ENCODE data around the gene NEGR1.
"Not testable (repeated sequence)": the region's sequence is repeated elsewhere in the genome, so short reads cannot be mapped to it uniquely, and the experiment has no call there.

NEGR1 gene

DNA sequence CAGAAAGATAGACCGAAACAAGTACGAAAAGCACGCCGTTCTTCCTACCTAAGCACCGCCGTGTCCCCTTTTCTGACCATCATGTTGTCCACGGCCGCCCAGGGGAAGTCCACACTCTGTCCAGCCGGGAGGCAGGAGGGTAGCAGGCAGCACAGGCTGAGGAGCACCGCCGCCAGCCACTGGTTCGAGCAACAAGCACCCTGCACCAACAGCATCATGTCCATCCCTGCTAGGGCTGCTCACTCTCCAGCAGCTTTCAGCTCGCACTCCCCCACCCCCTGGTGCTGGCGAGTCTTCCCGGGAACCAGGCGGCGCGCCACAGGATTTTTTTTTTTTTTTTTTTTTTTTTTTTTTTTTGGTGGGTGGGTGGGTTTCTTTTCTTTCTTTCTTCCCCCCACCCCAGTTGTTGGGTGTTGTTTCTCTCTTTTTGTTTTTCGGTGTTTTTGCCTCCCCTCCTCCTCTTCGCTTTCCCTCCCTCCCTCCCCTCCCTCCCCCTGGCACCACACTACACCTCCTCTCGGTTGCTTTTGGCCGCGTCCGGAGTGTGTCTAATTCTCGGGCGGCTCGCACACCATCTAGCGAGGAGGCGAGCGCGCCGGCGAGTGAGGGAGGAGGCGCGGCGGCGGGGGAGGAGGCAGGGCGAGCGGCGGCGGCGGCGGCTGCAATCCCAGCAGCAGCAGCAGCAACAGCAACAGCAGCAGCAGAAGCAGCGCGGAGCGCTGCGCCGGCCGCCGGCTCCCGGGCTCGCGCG lies at the start of gene NEGR1:
NEGR1 (minus strand) TSS at position 269 of the 751 bp plus-strand sequence.
- peak; percentile 94 for DNase-seq (ENCODE audit: low spot score)

DNA sequence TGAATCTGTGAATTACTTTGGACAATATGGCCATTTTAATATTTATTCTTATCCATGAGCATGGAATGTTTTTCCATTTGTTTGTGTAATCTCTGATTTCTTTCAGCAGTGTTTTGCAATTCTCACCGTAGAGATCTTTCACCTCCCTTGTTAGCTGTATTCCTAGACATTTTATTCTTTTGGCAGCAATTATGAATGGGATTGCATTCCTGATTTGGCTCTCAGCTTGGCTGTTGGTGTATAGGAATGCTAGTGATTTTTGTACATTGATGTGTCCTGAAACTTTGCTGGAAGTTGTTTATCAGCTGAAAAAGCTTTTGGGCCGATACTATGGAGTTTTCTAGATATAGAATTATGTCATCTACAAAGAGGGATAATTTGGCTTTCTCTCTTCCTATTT lies 44.2 kb upstream of the NEGR1 start:
- no peak for DNase-seq (ENCODE audit: low spot score)

DNA sequence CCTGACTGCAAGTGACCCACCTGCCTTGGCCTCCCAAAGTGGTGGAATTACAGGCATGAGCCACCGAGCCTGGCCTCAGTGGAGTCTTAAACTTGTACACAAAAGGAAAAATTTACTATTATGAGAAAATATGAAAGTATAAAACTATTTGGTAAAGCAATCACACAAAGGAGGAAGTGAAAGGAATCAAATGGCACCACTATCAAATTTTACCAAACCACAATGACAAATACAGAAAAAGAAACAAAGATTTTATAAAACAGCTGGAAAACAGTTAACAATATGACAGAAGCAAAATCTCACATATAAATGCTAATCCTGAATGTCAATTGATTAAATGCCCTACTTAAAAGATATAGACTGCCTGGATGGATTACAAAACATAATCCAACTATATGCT lies 42.1 kb upstream of the NEGR1 start:
- no peak for DNase-seq (ENCODE audit: low spot score)

DNA sequence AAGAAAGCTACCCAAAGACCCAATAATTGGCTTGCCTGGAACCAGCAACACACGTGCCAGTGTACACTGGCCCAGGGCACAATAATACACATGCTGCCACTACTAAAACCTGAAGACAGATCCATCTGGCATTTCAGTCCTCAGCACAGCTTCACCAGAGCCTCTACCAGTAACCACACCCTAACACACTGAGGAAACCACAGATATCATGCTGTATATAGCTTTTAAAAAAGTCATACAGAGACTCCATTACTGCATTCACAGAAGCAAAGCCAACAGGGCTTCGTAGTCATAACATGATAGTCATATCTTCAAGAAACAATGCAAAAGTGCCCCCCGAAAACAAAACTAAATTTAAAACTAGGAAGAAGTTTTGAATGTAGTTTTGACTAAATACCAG lies 40.6 kb upstream of the NEGR1 start:
- DNase-seq (ENCODE audit: low spot score) = no peak

DNA sequence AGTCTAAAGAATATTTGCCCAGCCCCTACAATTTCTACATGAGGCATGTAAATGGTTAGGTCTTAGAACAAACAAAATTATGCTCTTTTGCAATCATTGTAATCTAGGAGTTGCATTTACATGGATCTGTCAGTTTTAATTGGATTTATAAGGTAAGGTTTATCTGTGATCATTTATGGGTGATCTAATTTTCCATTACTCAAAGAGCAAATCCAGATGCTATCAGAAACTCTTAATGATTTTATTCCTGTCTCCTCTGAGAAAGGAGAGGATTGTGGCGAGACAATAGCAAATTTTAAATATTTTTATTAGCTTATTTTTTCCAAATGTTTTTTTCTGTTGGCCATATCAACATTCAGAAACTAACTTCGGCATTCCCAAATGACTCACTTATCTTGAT lies 14.2 kb upstream of the NEGR1 start:
- DNase-seq (ENCODE audit: low spot score) = no peak

DNA sequence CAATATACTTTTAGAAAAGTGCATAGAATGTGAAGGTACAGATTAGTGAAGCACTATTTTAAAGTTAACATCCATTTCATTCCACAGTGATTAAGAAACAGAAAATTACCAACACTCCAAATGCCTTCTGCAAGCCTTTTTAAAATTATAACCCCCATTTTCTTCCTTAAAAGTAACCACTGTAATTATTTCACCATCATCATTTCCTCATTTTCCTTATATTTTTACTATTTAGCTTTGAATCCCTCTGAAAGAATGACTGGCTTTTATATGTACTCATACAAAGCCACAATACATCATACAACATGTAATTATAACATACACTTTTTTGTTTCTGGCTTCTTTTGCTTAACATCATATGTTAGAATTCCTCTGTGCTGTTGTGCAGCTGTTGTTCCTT lies 6.5 kb upstream of the NEGR1 start:
- no peak for DNase-seq (ENCODE audit: low spot score)

DNA sequence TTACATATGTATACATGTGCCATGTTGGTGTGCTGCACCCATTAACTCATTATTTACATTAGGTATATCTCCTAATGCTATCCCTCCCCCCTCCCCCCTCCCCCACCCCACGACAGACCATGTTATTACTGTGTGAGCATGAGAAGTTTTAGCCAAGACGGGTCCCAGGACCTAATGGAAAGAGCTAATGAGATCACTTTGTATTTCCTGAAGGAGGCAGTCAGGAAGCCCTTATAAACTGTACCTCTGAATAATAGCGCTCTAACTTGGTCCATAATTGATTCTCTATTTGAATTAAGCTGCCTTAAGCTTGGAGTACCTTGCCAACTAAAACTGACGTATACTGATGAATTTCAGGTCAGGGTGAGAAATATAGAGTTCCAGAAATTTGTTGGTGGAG lies 4.1 kb upstream of the NEGR1 start:
- no peak for DNase-seq (ENCODE audit: low spot score)

DNA sequence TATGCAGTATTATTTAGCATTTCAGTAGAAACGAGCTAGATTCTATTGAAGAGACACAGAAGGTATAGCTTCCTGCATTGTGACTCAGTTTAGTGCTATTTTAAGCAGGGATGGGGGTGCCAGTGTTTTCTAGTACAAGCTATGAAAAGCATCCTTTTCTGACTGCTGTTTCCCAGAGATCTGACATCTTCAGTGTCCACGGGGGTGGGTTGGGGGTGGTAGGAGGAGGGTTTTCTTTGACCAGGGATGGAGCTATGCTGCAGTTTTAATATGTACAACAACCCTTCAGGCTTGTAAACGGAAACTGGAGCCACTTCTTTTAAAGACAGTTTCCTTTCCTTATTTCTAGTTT lies 2.7 kb upstream of the NEGR1 start:
- peak; percentile 56 for DNase-seq (ENCODE audit: low spot score)

DNA sequence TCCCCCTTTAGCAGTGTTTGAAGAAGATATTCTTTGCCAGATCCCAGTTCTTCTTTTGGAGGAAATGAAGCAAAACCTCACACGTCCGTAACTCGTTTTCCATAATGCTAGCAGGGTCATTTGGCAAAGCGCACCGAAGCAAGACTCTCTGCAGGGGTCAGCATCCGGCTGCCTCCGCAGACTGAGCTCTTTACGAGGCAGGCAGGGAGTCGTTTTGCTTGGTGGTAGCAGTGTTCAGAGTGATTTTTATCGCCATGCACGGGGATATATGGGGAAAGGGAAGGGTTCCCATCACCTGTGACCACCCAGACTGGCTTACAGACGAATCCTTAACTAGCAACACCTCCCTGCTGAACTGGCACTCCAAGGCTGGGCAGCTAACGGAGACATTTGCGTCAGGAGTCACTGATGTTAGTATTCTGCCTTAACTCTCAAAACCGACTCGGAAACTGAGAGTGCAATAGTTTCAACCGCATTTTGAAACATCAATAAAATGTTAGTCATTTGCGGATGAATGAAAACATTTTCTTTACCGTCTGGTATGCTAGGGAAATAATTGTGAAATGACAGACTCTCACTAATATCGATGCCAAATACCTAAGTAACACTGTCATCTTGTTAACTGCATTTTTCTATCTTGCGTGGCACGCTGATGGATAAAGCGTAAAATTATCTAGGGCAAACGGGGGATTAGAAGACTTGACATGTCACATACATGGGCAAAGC lies 2.2 kb upstream of the NEGR1 start:
- peak; percentile 80 for DNase-seq (ENCODE audit: low spot score)

DNA sequence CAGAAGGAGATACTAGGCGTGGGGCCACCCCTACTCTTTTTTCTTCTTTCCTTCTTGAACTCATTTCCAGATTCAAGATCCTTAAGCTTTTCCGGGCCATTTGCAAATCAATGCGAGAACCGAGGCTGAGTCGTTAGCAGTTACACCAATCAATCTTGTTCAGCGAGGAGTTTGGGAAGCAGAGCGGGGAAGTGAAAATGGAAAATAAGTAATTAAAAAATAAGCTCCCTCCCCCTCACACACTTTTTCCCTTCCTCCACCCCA lies 1.7 kb upstream of the NEGR1 start:
- DNase-seq (ENCODE audit: low spot score) = no peak

DNA sequence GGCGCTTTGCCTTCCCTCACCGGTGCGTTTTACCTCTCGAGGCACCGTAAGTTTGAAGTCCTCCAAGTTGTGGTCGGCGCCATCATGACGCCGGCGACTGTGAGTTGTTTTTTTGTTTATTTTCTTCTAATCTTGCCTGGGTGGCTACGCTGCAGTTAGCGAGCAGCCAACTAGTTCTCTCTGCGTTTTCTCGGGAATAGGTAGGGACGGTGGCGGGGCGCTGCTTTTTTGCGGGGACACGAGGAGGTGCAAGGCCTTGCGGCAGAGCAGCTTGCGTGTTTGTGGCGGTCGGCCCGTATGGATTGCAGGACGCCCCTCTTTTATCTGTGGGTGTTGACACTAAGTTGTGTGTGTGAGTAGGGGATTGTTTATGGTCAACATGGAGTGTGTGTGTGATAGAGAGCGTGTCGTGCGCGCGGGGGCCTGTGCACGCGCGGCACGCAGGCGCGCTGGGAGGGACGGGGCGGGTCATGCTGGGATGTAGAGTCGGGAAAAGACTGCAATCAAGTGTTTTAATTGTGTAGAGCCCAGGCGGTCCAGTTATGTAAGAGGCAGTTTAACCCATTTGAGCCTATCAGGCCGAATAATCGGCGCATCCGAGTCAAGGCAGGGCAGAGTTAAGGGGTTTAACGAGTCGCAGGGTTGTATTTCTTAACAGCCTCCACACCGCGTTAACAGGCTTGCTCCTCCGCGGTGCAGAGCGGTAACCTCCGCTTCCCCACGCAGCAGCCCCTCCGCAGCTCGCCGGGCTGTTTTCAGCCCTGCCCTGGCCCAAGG lies 1.2 kb upstream of the NEGR1 start:
- DNase-seq (ENCODE audit: low spot score) = peak; percentile 94

DNA sequence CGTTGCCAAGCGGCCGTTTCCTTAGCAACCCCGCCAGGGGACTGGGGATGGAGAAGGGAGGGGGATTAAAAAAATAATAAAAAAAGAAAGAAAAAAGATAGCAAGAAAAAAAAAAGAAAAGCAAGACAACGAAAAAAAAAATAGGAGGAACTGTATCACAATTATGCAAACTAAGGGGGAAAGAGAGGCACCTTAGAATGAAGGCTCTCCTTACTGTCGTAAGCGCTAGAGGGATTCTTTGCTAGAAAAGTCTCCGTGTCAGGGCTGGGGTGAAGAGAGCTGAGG lies 625 bp upstream of the NEGR1 start:
- DNase-seq (ENCODE audit: low spot score) = no peak

DNA sequence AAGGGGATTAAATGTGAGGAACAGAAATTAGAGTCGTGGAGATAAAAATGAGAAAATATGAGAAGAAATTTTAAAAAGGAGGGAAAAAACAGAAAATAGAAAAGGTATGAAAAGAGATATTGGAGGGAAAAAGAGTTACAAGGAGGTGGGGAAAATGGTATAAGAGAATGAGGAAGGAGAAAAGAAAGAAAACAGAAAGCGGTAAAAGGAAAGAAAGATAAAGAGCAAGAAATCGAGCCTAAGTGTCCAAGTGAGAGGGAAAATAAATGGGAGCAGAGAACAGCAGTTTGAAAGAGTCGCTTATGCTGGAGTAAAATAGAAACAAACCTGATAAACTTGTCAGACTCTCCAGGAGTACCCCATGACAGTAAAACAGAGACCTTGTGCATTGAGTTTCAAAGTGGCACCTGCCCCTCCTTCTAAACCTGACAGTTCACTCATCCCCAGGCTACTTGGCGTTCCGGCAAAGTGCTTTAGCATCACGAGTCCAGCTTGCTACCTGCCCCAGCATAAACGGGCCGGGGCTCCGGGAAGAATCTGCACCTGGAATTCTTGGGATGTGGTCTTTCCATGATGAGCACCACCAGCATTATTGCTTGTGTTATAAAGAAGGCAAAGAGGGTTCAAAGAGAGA lies 585 bp downstream of the NEGR1 start:
- DNase-seq (ENCODE audit: low spot score) = peak; percentile 35

DNA sequence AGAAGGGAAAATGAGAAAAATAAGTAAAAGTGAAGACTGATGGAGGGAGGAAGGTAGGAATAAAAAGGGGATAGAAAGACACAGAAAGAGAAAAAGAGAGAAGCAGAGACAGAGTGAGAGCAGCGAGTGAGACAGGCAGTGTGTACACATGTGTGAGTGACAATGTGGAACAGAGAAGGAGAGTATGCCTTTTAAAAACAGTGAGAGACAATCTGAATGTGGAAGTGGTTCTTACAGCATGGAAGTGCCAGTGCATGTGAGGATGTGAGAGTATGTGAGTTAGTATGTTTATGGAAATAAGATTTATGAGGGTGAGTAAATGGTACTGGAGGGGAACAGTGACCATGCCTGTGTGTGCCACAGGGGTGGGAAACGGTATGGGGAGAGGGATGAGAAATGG lies 1.2 kb downstream of the NEGR1 start:
- DNase-seq (ENCODE audit: low spot score) = peak; percentile 47

DNA sequence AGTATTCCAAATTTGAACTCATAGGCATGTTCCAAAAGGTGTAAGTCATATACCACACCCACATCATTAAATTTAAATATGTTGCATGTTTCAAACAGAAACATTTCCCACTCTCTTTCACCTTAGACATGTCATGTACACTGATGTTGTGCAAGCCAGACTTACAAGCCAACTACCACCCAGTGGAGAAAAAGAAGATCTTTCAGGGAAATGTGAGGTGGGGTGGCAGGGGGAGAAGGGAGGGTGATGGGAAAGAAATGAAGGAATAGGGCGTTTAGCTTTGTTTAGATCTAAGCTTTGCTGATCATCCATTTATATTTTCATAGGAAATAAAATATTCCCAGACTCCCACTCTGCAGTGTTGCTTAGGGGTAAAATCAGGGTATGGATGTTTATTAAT lies 1.6 kb downstream of the NEGR1 start:
- DNase-seq (ENCODE audit: low spot score) = peak; percentile 19

DNA sequence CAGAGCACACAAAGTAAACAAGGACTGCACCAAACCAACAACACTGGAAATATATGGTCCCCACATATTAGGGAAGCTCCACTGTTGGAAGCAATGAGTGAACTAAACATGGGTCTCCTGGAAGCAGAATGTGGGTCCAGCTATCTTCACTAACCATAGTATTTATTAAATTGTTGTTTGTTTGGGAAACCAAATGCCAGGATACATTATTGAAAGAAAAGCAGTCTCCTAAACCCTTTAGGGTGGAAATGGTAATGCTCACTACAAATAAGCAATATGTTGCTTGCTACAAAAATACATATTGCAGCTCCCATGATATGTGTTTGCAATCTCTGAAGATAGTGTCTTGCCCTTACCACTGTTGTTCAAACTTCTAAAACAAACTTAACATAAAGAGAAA lies 2.2 kb downstream of the NEGR1 start:
- peak; percentile 7 for DNase-seq (ENCODE audit: low spot score)

DNA sequence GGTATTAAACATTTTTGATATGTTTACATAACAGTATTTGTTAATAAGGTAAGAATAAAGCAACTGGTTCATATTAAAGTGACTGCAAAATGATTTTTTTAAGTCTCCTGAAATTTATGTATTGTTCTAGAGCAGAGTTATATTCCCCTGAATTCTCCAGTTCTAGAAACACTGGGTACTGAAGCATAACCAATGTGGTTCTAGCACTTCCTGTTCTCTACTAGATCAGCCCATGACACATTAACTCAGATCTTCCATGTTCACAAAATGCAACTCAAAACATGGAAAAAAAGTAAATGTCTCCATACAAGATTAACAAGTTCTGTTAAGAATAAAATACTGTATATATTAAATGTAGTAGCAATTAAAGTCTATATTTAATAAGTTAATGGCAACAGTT lies 3.9 kb downstream of the NEGR1 start:
- DNase-seq (ENCODE audit: low spot score) = no peak

DNA sequence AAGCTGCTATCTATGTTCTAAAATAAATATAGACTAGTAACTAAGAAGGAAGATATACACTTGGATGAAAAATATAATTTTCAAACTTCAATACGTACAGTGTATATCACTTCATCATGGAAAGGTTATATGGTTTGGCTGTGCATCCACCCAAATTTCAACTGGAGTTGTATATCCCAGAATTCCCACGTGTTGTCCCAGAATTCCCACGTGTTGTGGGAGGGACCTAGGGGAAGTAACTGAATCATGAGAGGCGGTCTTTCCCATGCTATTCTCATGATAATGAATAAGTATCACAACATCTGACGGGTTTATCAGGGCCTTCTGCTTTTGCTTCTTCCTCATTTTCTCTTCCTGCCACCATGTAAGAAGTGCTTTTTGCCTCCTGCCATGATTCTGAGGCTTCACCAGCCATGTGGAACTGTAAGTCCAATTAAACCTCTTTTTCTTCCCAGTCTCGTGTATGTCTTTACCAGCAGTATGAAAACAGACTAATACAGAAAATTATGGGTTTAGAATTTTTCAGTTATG lies 10.7 kb downstream of the NEGR1 start:
- DNase-seq (ENCODE audit: low spot score) = no peak

DNA sequence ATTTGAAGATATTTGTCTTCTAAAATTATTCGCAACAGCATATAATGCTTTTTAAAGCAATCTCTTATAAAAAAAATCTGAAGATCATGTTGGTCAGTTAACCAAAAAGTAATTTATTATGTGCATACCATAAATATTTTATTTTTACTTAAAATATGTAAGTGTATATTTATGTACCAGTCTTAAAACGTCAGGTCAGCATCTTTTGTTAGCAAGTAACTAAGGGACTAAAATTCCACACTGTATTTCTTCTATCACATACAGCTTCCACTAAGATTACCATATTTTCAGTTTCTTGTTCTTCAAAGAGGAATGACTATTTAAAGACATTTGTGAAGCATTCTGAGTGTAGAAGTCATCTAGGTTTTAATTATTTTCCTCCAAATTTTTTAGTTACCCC lies 19.6 kb downstream of the NEGR1 start:
- no peak for DNase-seq (ENCODE audit: low spot score)

DNA sequence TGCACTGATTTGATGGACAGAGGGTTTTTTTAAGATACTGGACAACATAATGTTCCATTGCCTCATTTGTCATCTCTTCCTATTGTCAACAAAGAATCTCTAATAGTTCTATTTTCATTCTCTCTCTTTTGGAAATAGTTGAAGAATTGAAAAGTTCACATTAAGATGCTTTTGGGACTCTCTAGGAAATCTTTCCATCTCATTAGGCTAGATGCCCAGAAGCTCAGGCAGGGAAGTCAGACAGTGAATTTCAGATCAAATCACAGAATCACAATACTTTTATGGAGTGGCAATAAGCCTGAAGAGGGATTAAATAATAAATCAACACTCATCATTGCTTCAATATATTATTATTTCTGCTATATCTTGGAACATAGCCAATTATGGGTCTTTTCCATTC lies 29.2 kb downstream of the NEGR1 start:
- no peak for DNase-seq (ENCODE audit: low spot score)

DNA sequence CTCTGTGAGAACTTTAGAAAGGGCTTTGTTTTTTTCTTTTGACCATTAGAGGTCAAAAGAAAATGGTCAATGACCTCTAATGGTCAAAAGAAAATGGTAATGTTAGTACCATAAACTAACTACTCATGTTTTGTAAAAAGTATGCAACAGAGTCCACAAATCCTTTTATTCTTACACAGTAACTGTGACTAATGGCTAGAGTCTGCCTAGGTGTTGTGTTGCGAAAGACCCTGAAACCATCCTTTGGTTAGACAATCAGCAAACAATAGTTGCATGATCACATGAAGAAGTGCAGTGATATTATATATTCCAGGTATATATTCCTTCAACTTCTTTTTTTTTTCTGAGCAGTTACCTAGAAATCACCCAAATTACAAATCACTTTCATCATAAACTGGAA lies 40.9 kb downstream of the NEGR1 start:
- no peak for DNase-seq (ENCODE audit: low spot score)

DNA sequence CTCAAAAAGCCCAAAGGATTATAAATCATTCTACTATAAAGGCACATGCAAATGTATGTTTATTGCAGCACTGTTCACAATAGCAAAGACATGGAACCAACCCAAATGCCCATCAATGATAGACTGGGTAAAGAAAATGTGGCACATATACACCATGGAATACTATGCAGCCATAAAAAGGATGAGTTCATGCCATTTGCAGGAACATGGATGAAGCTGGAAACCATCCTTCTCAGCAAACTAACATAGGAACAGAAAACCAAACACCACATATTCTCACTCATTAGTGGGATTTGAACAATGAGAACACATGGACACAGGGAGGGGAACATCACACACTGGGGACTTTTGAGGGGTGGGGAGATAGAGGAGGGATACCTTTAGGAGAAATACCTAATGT lies 46.4 kb downstream of the NEGR1 start:
- DNase-seq (ENCODE audit: low spot score) = not testable (repeated sequence)

DNA sequence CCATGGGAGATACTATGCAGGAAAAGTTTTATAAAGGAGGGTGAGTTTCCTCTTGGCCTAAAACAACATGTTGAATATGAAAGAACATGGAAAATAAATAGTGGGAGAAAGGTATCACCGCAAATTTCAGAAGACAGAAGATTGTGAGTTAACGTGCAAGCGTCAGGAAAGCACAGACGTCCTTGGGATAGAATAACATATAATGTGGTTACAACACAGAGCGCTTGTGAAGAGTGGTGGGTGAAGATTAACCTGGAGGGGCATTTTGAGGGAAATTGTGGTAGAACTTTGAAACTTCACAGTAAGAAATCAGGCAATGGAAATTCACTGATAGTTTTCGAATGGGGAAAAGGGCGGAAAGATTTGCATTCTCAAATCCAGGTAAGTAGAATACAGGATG lies 47.3 kb downstream of the NEGR1 start:
- no peak for DNase-seq (ENCODE audit: low spot score)
